Left colon (tissue), 2 donors: ENCODE measurements around the gene OR6X1. TPM values are rescaled to one million over a fixed set of nuclear protein-coding genes. Genes with fewer than 3 reads are reported as not detected.
A peak's percentile ranks its signal among the peaks of the same experiment; 100 is the strongest.

Source experiments
- ATAC-seq: fragments of 200-7000 bp; cut with Tn5 transposase; one replicate; pipeline ENCODE4 v1.9.1; 2020; ENCODE audit warnings: mild to moderate bottlenecking, moderate library complexity
- DNase-seq, 2 donors: peaks; one replicate each; pipeline ENCODE4 v3.0.0-alpha.2; 2020
- intact Hi-C, 2 donors: fragments of 100-400 bp; cut with DNase I in 1 of 2; cut with micrococcal nuclease in 1 of 2; formaldehyde crosslinking; loops; one replicate each; pipeline versions ENCODE4 v1.11.2 to v1.14.0; 2022; cut with DNase I, micrococcal nuclease
- total RNA-seq, 2 donors: library from RNA; stranded (reverse); fragmentation: NEBNext Ultra II Directional; extraction: Animal tissue kit (Norgen Biotek cat#: 25700); gene quantifications; one replicate each; pipeline ENCODE4 v1.2.1, GENCODE V29; 2021
- donor health status: DM: no; HTN: no; CAD: no.
- donor health status: DM: yes; HTN: yes; CAD: no.

The OR6X1 gene
- total RNA-seq, 2 donors from 2014 or later = not detected

DNA sequence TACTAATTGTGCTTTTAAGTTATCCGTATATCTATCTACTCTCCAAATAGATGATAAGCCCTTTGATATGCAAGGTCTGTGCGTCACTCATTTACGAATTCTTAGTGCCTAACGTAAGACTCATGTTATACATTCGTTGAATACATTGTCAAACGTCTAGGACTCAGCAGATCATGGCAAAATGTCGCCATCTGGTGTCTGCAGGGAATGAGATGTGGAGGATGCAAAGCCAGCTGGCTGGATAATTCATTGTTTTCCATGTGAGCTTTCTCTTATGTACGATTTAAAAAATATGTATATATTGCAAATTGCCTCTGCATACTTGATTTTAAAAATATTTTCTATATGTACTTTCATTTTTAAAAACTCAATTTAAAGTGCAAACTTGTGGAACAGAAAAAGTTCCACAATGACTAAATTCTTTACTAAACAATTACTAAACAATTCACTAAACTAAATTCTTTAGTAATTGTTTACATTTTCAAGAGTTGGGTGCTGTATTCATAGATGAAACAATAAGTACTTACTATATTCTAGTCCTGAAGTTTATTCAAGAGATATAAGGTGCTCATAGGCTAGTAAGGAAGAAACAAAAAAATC, 46.6 kb downstream of the OR6X1 start:
- DNase-seq (peak in 1 of 2 donors; percentile 69), ATAC-seq (peak; percentile 75)
- intact Hi-C loops = loop anchor here in 1 of 2 donors (2.0 kb wide), 1 partner anchor 127 kb away; no protein-coding TSS in a partner anchor

DNA sequence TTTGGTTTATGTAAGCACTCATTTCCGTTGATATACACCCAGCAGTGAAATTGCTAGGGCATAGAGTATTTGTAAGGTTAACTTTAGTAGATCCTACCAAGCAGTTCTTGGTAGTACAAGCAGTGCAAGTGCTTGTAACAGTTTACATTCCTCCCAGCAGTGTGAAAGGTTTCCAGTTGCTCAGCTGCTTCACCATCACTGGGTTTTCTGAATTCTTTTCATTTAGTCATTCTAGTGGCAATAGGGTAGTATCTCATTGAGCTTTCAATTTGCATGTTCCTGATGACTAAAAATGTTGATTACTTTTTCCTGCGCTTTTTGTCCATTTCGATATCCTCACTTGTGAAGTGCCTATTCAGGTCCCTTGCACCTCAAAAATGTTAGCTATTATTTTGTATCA, 47.1 kb downstream of the OR6X1 start:
- ATAC-seq = no peak
- intact Hi-C loops = no loop called here
- DNase-seq = no peak

DNA sequence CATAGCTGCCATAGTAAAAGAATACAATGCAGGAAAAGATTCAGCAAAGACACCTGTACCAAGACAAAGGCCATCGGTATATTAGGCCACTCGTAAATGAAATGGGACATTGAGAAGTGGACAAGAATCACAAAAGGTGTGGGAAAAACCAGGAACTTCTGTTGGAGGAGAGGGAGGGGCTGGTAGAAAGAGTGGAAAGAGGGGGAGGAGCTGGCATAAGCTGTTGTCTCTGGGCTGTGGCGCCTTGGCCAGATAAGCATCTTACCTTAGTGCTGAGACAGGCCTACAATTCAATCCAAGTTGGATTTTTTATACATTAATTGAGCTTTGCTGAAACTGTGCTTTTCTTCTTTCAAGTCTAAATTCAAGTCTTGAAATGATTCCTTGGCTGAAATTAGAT, 50.0 kb downstream of the OR6X1 start:
- no peak for DNase-seq
- ATAC-seq = no peak
- intact Hi-C loops = no loop called here

Other genes starting within 250 kb of the OR6X1 start
- under 1 TPM; 0.43 to 0.59 TPM for gene SCN3B, start 99.9 kb downstream of the OR6X1 start, total RNA-seq
- gene ZNF202, start 12.9 kb downstream of the OR6X1 start, total RNA-seq = 1 to 10 TPM; 7.5 to 7.7 TPM
- gene OR6M1, start 51.8 kb upstream of the OR6X1 start, total RNA-seq = not detected
- gene TMEM225, start 131.2 kb upstream of the OR6X1 start, total RNA-seq = not detected
- 1 to 10 TPM in 1 of 2 donors, under 1 TPM in 1; 0.61 to 1.5 TPM for gene OR8D4, start 147.6 kb upstream of the OR6X1 start, total RNA-seq
- gene OR4D5, start 185.1 kb upstream of the OR6X1 start, total RNA-seq = under 1 TPM; 0.37 to 0.81 TPM
- not detected for gene OR6T1, start 189.3 kb upstream of the OR6X1 start, total RNA-seq
- gene OR10S1, start 223.3 kb upstream of the OR6X1 start, total RNA-seq = not detected
- gene OR10G6, start 240.6 kb upstream of the OR6X1 start, total RNA-seq = not detected